Left renal cortex interstitium (tissue), 4 donors: ENCODE data around the gene PALMD. TPM values are rescaled to one million over a fixed set of nuclear protein-coding genes. Genes with fewer than 3 reads are reported as not detected.
A peak's percentile ranks its signal among the peaks of the same experiment; 100 is the strongest.

Source experiments
- DNase-seq, 4 donors: peaks; one replicate each; pipeline ENCODE4 v3.0.0-alpha.2; 2013; ENCODE audit warnings: low read depth in 4 of 4, low spot score in 2 of 4, missing footprints in 1 of 4
- polyA plus RNA-seq, 4 donors: library from polyadenylated mRNA; unstranded; fragments of 120-200 nt; gene quantifications; one replicate each; pipeline ENCODE4 v1.2.1, GENCODE V29; 2013; ENCODE audit not compliant: insufficient read length in 4 of 4

PALMD gene
- polyA plus RNA-seq, 4 donors, result 2.2 to 3.4 (median 2.3) TPM

- DNase-seq, result peak in 1 of 4 donors; percentile 19
These were observed 91.1 kb downstream of the PALMD start for GRCh38 chr1:99737016-99737415.

GRCh38 chr1:99738858-99739465 lies 93.0 kb downstream of the PALMD start:
- DNase-seq, result no peak

- no peak for DNase-seq
These were observed 94.2 kb downstream of the PALMD start for GRCh38 chr1:99740141-99740540.

Other genes starting within 250 kb of the PALMD start
- gene FRRS1, start 120.5 kb downstream of the PALMD start, polyA plus RNA-seq, result 10 to 100 TPM in 2 of 4 donors, 1 to 10 TPM in 2; 8.9 to 10.9 (median 9.8) TPM
- gene AGL, start 204.2 kb downstream of the PALMD start, polyA plus RNA-seq, result 10 to 100 TPM; 26.9 to 32.4 (median 29.3) TPM